Effector memory CD4-positive, alpha-beta T cell (primary cell): Measurements from ENCODE around the gene SPNS3.

Experiments used
- DNase-seq, 3 donors: peaks; one replicate each; pipeline ENCODE4 v3.0.0-alpha.2; 2020
- H3K27ac ChIP-seq: 2 replicates; pipeline ENCODE4 v1.7.0; 2013; ENCODE audit warnings: mild to moderate bottlenecking, low read length, moderate library complexity; ENCODE audit not compliant: insufficient read depth, poor library complexity, severe bottlenecking
- H3K27me3 ChIP-seq: replicated peaks from 2 replicates; pipeline ENCODE4 v1.7.0; 2013; ENCODE audit warnings: mild to moderate bottlenecking, low read length; ENCODE audit not compliant: insufficient read depth, control insufficient read depth, poor library complexity, severe bottlenecking
- H3K36me3 ChIP-seq: 2 replicates; pipeline ENCODE4 v1.7.0; 2013; ENCODE audit warnings: mild to moderate bottlenecking, low read length, moderate library complexity; ENCODE audit not compliant: control insufficient read depth, insufficient read depth
- H3K4me1 ChIP-seq: 2 replicates; pipeline ENCODE4 v1.7.0; 2013; ENCODE audit warnings: low read length, mild to moderate bottlenecking; ENCODE audit not compliant: control insufficient read depth, insufficient read depth, poor library complexity, severe bottlenecking
- H3K4me3 ChIP-seq: 2 replicates; pipeline ENCODE4 v1.7.0; 2013; ENCODE audit warnings: low read length, low read depth, mild to moderate bottlenecking; ENCODE audit not compliant: insufficient read depth, poor library complexity, severe bottlenecking
- H3K9me3 ChIP-seq: 2 replicates; pipeline ENCODE4 v1.7.0; 2013; ENCODE audit warnings: mild to moderate bottlenecking, low read length, moderate library complexity; ENCODE audit not compliant: control insufficient read depth

Gene SPNS3

DNA sequence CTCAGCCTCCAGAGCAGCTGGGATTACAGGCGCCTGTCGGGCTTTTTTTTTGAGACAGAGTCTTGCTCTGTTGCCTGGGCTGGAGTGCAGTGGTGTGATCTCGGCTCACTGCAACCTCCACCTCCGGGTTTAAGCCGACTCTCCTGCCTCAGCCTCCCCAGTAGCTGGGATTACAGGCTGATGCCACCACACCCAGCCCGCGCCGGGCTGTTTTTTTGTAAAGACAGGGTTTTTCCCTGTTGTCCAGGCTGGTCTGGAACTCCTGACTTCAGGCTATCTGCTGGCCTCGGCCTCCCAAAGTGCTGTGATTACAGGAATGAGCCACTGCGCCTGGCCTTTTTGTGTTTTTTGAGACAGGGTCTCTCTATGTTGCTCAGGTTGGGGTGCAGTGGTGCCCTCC lies 27.4 kb upstream of the SPNS3 start:
- no peaks in the 10 kb centered on the region for H3K36me3 ChIP-seq
- no peak overlapping the region for H3K27ac ChIP-seq
- no peaks in the 10 kb centered on the region for H3K27me3 ChIP-seq
- no peaks in the 10 kb centered on the region for H3K9me3 ChIP-seq
- H3K4me1 ChIP-seq: no peaks in the 10 kb centered on the region
- H3K4me3 ChIP-seq: no peak overlapping the region
- DNase-seq: no peak

- no peak overlapping the region for H3K27ac ChIP-seq
- no peak overlapping the region for H3K4me3 ChIP-seq
- H3K4me1 ChIP-seq: no peaks in the 10 kb centered on the region
- H3K36me3 ChIP-seq: no peaks in the 10 kb centered on the region
- no peak for DNase-seq
- H3K27me3 ChIP-seq: no peaks in the 10 kb centered on the region
- H3K9me3 ChIP-seq: no peaks in the 10 kb centered on the region
Measured at GRCh38 chr17:4407216-4407615, 26.5 kb upstream of the SPNS3 start.

GRCh38 chr17:4407851-4408250 lies 25.9 kb upstream of the SPNS3 start:
- no peaks in the 10 kb centered on the region for H3K27me3 ChIP-seq
- peaks cover 1% of the 10 kb centered on the region for H3K4me1 ChIP-seq
- H3K9me3 ChIP-seq: no peaks in the 10 kb centered on the region
- no peak for DNase-seq
- H3K36me3 ChIP-seq: no peaks in the 10 kb centered on the region
- no peak overlapping the region for H3K4me3 ChIP-seq
- no peak overlapping the region for H3K27ac ChIP-seq

DNA sequence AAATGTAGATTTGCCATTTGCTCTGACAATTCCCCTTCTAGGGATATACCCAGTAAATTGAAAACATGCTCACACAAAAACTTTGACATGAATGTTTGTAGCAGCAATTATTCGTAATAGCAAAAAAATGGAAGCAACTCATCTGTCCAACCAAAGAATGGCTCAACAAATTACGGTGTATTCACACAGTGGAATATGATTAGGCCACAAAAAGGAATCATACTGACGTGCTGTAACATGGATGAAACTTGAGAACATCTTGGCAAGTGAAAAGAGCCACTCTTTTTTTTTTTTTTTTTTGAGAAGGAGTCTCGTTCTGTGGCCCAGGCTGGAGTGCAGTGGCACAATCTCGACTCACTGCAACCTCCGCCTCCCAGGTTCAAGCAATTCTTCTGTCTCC lies 24.1 kb upstream of the SPNS3 start:
- no peak overlapping the region for H3K27ac ChIP-seq
- DNase-seq: no peak
- no peaks in the 10 kb centered on the region for H3K36me3 ChIP-seq
- H3K27me3 ChIP-seq: no peaks in the 10 kb centered on the region
- no peak overlapping the region for H3K4me3 ChIP-seq
- H3K4me1 ChIP-seq: peaks cover 5% of the 10 kb centered on the region
- H3K9me3 ChIP-seq: no peaks in the 10 kb centered on the region

DNA sequence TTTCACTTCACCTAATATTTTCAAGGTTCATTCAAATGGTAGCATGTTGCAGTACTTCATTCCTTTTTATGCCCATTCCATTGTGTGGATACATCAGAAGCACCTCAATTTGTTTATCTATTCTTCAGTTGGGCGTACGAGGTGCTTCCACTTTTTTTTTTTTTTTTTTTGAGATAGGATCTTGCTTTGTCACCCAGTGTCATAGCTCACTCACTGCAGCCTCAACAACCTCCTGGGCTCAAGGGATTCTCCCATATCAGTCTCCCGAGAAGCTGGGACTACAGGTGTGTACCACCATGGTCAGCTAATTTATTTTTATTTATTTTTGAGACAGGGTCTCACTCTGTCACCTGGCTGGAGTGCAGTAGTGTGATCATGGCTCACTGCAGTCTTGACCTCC lies 22.5 kb upstream of the SPNS3 start:
- Histone ChIP-seq H3K27me3 (no peaks in the 10 kb centered on the region), H3K36me3 (no peaks in the 10 kb centered on the region), H3K4me1 (peaks cover 5% of the 10 kb centered on the region), H3K9me3 (no peaks in the 10 kb centered on the region), H3K4me3 (no peak overlapping the region), H3K27ac (no peak overlapping the region)
- DNase-seq: no peak

DNA sequence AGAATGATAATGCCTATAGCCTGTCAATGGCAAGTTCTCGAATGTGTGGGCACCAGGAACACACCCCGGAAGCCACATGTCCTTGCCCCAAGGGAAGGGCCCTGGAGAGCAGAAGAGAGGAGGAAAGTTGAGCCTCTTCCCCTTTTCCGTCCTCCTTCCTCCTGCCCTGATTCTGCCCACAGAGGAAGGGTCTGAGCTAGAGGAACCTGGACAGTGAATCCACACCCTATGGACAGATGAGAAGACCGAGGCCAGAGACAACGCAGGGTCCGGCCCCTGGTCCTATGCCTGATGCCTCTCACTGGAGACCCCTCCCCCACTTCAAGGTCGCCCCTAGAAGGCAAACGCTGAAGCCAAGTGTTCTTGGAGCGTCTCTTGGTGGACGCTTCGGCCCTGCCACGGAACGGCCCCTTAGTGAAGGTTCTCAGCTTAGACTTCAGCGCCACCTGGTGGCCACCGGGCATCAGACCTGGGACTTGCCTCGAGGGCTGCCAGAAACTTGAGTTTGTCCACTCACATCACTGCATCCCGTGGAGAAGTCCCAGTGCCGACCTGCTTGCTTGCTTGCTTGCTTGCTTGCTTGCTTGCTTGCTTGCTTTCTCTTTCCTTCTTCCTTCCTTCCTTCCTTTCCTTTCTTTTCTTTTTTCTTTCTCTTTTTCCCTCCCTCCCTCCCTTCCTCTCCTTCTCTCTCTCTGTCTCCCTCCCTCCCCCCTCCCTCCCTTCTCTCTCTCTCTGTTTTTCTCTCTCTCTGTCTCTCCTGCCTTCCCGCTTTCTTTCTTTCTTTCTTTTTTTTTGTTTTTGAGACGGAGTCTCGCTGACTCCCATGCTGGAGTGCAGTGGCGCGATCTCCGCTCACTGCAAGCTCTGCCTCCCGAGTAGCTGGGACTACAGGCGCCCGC lies 20.6 kb upstream of the SPNS3 start:
- no peak overlapping the region for H3K4me3 ChIP-seq
- no peaks in the 10 kb centered on the region for H3K27me3 ChIP-seq

GRCh38 chr17:4417129-4417667 lies 16.5 kb upstream of the SPNS3 start:
- Histone ChIP-seq H3K4me1 (peaks cover 5% of the 10 kb centered on the region), H3K9me3 (no peaks in the 10 kb centered on the region), H3K4me3 (no peak overlapping the region), H3K27ac (no peak overlapping the region), H3K27me3 (no peaks in the 10 kb centered on the region), H3K36me3 (no peaks in the 10 kb centered on the region)
- DNase-seq: no peak

More for the DNA sequence above, 20.6 kb upstream of the SPNS3 start:
- Histone ChIP-seq H3K4me1 (peaks cover 5% of the 10 kb centered on the region), H3K9me3 (no peaks in the 10 kb centered on the region), H3K27ac (no peak overlapping the region), H3K36me3 (no peaks in the 10 kb centered on the region)
- DNase-seq: peak; percentile 70 to 84 (median 76)

DNA sequence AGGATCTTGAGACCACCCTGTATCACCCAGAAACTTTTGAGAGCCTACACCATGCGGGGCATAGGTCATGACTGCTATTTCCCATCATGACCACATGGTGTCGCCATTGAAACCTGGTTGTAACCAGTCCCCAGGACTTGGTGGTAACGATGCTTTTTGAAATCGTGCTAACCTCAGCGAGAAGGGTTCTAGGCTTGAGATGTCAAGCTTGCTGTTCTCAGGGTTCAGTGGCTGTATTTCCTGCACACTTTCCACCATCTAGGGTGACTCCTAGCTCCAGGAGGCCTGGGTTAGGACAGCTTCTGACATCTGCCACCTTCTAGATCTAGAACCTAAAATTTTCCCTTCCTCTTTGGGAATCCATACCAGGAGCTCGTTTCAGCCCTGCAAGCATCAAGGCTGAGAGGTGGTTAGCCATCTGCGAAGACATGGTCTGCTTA lies 13.0 kb upstream of the SPNS3 start:
- H3K9me3 ChIP-seq: no peaks in the 10 kb centered on the region
- no peaks in the 10 kb centered on the region for H3K4me1 ChIP-seq
- no peaks in the 10 kb centered on the region for H3K27me3 ChIP-seq
- no peaks in the 10 kb centered on the region for H3K36me3 ChIP-seq
- no peak overlapping the region for H3K27ac ChIP-seq
- no peak overlapping the region for H3K4me3 ChIP-seq
- DNase-seq: peak; percentile 7 to 34 (median 17)

- Histone ChIP-seq H3K4me3 (no peak overlapping the region), H3K36me3 (no peaks in the 10 kb centered on the region)
- DNase-seq: no peak
Measured at GRCh38 chr17:4422864-4423263, 10.9 kb upstream of the SPNS3 start.

GRCh38 chr17:4425398-4425797 lies 8.3 kb upstream of the SPNS3 start:
- Histone ChIP-seq H3K27me3 (no peaks in the 10 kb centered on the region), H3K4me1 (no peaks in the 10 kb centered on the region), H3K4me3 (no peak overlapping the region), H3K9me3 (no peaks in the 10 kb centered on the region), H3K36me3 (no peaks in the 10 kb centered on the region), H3K27ac (no peak overlapping the region)
- DNase-seq: no peak

More at GRCh38 chr17:4422864-4423263, 10.9 kb upstream of the SPNS3 start:
- Histone ChIP-seq H3K4me1 (no peaks in the 10 kb centered on the region), H3K27me3 (no peaks in the 10 kb centered on the region), H3K9me3 (no peaks in the 10 kb centered on the region), H3K27ac (no peak overlapping the region)
